Measurements from ENCODE around the gene C2CD4A. TPM values are rescaled to one million over a fixed set of nuclear protein-coding genes. Genes with fewer than 3 reads are reported as not detected.

Gene C2CD4A
- total and polyA plus RNA-seq, 9 of the 15 experiments (the other 6 are each of a cell fraction or from before 2014, with no cell fraction given) = not detected

DNA sequence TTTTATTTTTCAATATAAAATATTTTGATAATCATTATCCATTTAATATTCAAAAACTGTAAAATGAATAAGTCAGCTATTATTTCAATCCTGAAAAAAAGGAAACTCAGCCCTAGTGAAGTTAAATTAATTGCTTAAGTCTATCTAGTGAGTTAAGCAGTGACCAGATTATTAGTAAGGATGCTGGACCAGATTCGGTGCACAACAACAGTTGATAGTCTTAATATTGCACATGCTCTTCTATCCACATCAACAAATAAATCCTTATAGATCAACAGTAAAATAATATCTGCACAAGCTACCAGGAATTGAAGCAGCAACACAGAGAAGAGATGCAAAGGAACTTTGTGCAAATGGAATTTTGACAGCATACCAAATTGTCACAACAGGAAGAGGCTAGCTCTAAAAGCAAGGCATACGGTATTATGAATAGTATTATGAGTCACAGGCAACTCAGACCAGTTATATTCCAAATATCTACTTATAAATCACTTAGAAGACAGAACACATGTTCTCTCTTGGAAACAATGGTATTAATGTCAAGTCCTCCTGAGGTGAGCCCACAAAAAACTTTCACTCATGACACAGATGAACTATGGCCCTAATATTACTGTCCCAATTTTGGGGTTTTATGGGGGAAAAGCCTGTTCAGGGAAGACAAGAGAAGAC is 31.4 kb upstream of the C2CD4A start:
- CTCF ChIA-PET (ENCODE audit: low intra/inter-chr PET ratio) = no interaction called here
- BruUV-seq (replicated peaks) = no TSS peak
- TF ChIP-seq, protein P1, sequence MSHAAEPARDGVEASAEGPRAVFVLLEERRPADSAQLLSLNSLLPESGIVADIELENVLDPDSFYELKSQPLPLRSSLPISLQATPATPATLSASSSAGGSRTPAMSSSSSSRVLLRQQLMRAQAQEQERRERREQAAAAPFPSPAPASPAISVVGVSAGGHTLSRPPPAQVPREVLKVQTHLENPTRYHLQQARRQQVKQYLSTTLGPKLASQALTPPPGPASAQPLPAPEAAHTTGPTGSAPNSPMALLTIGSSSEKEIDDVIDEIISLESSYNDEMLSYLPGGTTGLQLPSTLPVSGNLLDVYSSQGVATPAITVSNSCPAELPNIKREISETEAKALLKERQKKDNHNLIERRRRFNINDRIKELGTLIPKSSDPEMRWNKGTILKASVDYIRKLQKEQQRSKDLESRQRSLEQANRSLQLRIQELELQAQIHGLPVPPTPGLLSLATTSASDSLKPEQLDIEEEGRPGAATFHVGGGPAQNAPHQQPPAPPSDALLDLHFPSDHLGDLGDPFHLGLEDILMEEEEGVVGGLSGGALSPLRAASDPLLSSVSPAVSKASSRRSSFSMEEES (CRISPR knock-in tag; IDR thresholded peaks at IDR 0.05) = no peak
- no peak for TF ChIP-seq CBFA2T2 (conservative IDR thresholded peaks at IDR 0.05)
- no peak for TF ChIP-seq PHB2 (IDR thresholded peaks at IDR 0.05; ENCODE audit: low read depth)
- TF ChIP-seq, protein P2, sequence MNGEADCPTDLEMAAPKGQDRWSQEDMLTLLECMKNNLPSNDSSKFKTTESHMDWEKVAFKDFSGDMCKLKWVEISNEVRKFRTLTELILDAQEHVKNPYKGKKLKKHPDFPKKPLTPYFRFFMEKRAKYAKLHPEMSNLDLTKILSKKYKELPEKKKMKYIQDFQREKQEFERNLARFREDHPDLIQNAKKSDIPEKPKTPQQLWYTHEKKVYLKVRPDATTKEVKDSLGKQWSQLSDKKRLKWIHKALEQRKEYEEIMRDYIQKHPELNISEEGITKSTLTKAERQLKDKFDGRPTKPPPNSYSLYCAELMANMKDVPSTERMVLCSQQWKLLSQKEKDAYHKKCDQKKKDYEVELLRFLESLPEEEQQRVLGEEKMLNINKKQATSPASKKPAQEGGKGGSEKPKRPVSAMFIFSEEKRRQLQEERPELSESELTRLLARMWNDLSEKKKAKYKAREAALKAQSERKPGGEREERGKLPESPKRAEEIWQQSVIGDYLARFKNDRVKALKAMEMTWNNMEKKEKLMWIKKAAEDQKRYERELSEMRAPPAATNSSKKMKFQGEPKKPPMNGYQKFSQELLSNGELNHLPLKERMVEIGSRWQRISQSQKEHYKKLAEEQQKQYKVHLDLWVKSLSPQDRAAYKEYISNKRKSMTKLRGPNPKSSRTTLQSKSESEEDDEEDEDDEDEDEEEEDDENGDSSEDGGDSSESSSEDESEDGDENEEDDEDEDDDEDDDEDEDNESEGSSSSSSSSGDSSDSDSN (IDR thresholded peaks at IDR 0.05; ENCODE audit: borderline replicate concordance in 1 of 2, low read depth in 2 of 2, low read length in 2 of 2) = no peak
- no peak for TF ChIP-seq RBFOX2 (IDR thresholded peaks at IDR 0.05; ENCODE audit: low read depth, low read length)
- TF ChIP-seq, protein P3, sequence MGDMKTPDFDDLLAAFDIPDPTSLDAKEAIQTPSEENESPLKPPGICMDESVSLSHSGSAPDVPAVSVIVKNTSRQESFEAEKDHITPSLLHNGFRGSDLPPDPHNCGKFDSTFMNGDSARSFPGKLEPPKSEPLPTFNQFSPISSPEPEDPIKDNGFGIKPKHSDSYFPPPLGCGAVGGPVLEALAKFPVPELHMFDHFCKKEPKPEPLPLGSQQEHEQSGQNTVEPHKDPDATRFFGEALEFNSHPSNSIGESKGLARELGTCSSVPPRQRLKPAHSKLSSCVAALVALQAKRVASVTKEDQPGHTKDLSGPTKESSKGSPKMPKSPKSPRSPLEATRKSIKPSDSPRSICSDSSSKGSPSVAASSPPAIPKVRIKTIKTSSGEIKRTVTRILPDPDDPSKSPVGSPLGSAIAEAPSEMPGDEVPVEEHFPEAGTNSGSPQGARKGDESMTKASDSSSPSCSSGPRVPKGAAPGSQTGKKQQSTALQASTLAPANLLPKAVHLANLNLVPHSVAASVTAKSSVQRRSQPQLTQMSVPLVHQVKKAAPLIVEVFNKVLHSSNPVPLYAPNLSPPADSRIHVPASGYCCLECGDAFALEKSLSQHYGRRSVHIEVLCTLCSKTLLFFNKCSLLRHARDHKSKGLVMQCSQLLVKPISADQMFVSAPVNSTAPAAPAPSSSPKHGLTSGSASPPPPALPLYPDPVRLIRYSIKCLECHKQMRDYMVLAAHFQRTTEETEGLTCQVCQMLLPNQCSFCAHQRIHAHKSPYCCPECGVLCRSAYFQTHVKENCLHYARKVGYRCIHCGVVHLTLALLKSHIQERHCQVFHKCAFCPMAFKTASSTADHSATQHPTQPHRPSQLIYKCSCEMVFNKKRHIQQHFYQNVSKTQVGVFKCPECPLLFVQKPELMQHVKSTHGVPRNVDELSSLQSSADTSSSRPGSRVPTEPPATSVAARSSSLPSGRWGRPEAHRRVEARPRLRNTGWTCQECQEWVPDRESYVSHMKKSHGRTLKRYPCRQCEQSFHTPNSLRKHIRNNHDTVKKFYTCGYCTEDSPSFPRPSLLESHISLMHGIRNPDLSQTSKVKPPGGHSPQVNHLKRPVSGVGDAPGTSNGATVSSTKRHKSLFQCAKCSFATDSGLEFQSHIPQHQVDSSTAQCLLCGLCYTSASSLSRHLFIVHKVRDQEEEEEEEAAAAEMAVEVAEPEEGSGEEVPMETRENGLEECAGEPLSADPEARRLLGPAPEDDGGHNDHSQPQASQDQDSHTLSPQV (IDR thresholded peaks at IDR 0.05) = no peak
- TF ChIP-seq, protein P4, sequence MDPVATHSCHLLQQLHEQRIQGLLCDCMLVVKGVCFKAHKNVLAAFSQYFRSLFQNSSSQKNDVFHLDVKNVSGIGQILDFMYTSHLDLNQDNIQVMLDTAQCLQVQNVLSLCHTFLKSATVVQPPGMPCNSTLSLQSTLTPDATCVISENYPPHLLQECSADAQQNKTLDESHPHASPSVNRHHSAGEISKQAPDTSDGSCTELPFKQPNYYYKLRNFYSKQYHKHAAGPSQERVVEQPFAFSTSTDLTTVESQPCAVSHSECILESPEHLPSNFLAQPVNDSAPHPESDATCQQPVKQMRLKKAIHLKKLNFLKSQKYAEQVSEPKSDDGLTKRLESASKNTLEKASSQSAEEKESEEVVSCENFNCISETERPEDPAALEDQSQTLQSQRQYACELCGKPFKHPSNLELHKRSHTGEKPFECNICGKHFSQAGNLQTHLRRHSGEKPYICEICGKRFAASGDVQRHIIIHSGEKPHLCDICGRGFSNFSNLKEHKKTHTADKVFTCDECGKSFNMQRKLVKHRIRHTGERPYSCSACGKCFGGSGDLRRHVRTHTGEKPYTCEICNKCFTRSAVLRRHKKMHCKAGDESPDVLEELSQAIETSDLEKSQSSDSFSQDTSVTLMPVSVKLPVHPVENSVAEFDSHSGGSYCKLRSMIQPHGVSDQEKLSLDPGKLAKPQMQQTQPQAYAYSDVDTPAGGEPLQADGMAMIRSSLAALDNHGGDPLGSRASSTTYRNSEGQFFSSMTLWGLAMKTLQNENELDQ (CRISPR knock-in tag; IDR thresholded peaks at IDR 0.05; ENCODE audit: borderline replicate concordance) = no peak
- no peak for TF ChIP-seq GATAD2A (IDR thresholded peaks at IDR 0.05)
- TF ChIP-seq, protein P5, sequence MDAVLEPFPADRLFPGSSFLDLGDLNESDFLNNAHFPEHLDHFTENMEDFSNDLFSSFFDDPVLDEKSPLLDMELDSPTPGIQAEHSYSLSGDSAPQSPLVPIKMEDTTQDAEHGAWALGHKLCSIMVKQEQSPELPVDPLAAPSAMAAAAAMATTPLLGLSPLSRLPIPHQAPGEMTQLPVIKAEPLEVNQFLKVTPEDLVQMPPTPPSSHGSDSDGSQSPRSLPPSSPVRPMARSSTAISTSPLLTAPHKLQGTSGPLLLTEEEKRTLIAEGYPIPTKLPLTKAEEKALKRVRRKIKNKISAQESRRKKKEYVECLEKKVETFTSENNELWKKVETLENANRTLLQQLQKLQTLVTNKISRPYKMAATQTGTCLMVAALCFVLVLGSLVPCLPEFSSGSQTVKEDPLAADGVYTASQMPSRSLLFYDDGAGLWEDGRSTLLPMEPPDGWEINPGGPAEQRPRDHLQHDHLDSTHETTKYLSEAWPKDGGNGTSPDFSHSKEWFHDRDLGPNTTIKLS (IDR thresholded peaks at IDR 0.05; ENCODE audit: borderline replicate concordance, low read depth) = no peak

More for the DNA sequence above, 31.4 kb upstream of the C2CD4A start:
- FAIRE-seq (no peak), ATAC-seq (no peak), DNase-seq (ENCODE audit: extremely low read depth in 1 of 4, low spot score in 3 of 4) (no peak)
- H4K20me1 ChIP-seq (replicated peaks; ENCODE audit: control insufficient read depth, insufficient read depth, low read length) = no peaks in the 10 kb centered on the region
- H3K9me1 ChIP-seq (ENCODE audit: control insufficient read depth, insufficient read depth, low read length) = no peaks in the 10 kb centered on the region
- H3K36me3 ChIP-seq (ENCODE audit: control insufficient read depth, insufficient read depth, low read length) = peaks cover 5% of the 10 kb centered on the region; the same call in 1 of the 3 replicates
- H3K9me3 ChIP-seq (replicated peaks; ENCODE audit: control insufficient read depth, insufficient read depth, low read depth, low read length) = no peaks in the 10 kb centered on the region
- no peak overlapping the region for H3K27ac ChIP-seq (ENCODE audit: extremely low read depth, low read depth, low read length)
- 55% methylated on average over 2 of the region's 2 CpGs for whole genome bisulfite sequencing (ENCODE audit: insufficient coverage, low coverage, missing lambda C conversion rate)
- H3K4me2 ChIP-seq (ENCODE audit: insufficient read depth, low read length) = no peak overlapping the region
- H3K4me1 ChIP-seq (replicated peaks in 1 of 2; ENCODE audit: control insufficient read depth in 2 of 2, insufficient read depth in 2 of 2, low read length in 2 of 2) = no peaks in the 10 kb centered on the region
- H3K9ac ChIP-seq (ENCODE audit: insufficient read depth in 1 of 2, low read depth in 2 of 2, low read length in 2 of 2) = no peak overlapping the region
- intact Hi-C loops (cut with micrococcal nuclease) = no loop called here
- H2AFZ ChIP-seq (ENCODE audit: low read depth, low read length) = no peak overlapping the region
- no peaks in the 10 kb centered on the region for H3K79me2 ChIP-seq (ENCODE audit: control insufficient read depth, insufficient read depth, low read length)
- no peak overlapping the region for H3K4me3 ChIP-seq
- POLR2A ChIA-PET = interaction anchor here (0.5 kb wide), 1 partner anchor 25 kb away, joined by 3 read pairs; the partner anchor contains the start of gene VPS13C
- in situ Hi-C loops (cut with MboI) = no loop called here
- no peaks in the 10 kb centered on the region for H3K27me3 ChIP-seq (ENCODE audit: control insufficient read depth in 2 of 2, insufficient read depth in 2 of 2, low read length in 2 of 2)

Data from K562 (cell line).